Right forelimb (tissue), 1 donor: ENCODE results near the gene AGPS.
"Not testable (repeated sequence)": the region's sequence is repeated elsewhere in the genome, so short reads cannot be mapped to it uniquely, and the experiment has no call there.

ENCODE experiments used
- DNase-seq: peaks from one replicate; pipeline ENCODE4 v3.0.0-alpha.2; 2018

AGPS gene

DNA sequence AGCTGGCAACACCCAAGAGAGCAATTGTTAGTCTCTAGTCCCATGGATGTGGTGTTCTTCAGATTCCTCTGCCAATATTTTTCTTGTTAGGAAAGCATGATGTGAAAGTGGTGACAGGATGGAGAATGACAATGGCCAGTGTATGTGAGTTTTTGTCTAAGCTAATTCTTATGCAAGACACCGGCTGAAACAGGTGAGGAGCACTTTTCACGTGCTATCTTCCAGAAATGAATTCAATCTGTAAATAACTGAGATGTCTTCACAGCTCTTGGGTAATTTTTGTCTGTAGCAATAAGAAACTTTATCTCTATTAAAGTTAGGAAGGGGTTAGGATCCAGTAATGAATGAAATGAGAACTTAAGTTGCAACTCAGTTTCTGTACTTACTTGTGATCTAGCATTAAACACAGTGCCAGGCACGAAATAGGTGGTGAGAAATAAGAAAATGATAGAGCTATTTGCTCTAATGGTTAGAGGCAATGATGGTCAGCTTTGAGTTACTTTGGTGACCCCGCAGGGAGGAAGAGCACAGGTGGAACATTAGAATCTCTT, 676 bp upstream of the AGPS start:
- DNase-seq: no peak

- no peak for DNase-seq
These were observed 706 bp downstream of the AGPS start for GRCh38 chr2:177393203-177393755.

DNA sequence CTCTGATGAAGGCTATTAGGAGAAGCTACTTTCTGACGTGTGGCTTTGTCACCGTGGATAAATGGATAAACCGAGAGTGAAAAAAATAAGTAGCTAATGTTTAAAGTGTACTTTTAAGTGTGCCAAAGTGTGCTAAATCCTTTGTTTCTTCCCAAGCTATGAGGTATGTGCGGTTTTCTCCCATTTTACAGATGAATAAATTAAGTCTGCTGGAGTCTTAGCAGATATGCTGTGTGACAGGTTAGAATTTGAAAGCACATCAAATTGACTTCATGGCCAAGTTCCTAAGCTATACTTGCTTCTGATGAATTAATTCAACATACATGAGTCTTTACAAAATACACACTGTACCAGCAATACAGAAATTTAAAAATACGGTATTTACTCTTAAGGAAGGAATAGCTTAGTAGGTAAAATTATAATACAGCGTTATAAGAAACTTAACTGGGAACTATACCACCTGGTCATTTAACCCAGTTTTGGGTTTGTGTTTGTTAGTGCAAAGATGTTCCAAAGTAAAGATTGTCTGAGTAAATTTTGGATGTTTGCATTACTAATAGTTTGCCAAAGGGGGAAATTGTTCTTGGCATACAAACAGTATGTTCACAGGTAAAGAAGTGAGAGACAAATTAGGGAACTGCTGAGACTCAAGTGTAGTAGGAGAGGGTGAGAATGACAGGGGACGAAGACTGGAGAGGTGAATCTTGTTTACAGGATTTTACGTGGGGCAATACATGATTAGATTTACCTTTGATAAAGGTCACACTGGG, 1.4 kb downstream of the AGPS start:
- DNase-seq: no peak

GRCh38 chr2:177394594-177394973, 2.0 kb downstream of the AGPS start:
- DNase-seq: no peak

- DNase-seq: no peak
These were observed 2.9 kb downstream of the AGPS start for GRCh38 chr2:177395351-177396065.

DNA sequence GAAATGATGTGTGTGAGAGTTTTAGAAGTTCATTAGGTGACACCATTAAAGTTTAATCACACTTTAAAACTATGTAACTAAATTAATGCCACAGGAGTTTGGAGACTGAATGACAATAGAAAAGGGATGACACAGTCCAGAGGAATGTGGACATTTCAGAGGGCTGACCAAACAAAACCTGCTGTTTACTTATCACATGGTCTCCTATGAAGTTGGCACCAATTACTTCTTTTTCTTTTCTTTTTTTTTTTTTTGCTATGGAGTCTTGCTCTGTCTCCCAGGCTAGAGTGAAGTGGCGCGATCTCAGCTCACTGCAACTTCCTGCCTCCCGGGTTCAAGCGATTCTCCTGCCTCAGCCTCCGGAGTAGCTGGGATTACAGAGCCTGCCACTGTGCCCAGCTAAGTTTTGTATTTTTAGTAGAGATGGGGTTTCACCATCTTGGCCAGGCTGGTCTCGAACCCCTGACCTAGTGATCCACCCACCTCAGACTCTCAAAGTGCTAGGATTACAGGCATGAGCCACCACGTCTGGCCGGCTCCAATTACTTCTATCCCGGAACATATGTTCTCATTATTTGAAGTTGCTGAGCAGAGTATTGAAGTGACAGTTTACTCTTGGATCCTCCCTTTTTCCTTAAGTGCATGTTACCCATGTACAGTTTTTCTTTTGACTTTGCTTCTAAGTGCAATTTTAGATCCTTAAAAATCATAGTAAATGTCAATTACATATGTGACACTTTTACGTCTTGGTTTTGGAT, 4.3 kb downstream of the AGPS start:
- no peak for DNase-seq

DNA sequence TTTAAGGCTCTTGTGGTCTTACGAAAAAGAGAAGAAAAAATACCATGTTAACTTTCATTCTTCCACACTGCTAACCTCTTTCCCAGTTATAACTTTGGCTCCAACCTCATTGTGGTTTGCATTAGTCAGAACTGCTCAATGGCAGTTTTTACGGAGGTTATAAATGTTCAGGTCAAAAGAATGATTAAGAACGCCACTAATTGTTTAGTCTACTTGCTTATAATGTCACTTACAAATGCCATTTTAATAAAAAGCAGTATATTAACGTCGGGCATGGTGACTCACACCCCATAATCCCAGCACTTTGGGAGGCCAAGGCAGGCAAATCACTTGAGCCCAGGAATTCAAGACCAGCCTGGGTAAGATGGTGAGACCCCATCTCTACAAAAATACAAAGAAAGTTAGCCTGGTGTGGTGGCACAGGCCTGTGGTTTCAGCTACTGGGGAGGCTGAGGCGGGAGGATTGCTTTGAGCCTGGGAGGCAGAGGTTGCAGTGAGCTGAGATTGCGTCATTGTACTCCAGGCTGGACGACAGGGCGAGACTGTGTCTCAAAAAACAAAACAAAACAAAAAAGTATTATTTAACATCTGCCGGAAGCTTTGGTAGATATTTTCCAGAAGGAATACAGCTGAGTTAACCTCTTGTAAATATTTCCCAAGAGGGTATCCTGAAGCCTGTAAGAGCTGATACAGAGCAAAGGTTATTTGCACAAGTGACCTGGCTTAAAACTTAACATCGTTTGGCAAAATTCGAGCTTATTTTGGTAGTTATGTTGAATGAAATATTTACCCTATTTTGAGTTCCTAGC, 5.1 kb downstream of the AGPS start:
- DNase-seq: no peak

DNA sequence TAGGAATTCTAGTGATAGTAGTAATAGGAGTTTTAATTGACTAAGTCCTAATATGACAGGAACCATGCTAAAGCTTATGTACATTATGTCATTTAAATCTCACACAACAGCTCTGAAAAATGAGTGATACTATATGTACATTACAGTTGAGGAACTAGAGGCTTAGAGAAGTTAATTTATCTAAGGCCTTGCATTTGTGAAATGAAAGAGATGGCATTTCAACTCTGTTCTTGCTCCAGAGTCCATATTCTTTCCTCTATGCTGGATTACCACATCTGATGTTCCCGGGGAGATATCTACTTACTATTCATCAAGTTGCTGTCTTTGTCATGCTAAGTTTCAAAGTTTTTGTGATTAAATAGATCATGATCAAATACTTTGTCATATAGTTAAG, 5.7 kb downstream of the AGPS start:
- no peak for DNase-seq

- no peak for DNase-seq
These were observed 6.2 kb downstream of the AGPS start for GRCh38 chr2:177398791-177399190.

DNA sequence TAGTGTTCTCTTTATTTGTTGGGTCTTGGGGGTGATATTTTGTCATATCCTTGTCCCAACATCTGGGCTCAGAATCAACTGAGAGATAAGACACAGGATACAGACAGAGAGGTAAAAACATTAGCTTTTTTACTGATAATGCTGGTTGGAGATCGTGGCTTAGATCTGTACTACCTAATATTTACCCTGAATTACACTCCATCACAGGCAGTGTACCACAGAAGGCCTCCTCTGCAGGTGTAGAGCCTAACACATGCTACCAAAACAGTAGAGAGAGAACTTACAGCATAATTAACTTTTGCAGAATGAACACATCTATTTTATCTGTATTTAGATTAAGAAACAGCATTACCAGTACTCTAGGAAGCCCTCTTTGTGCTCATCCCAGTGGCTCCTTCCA, 6.8 kb downstream of the AGPS start:
- no peak for DNase-seq

DNA sequence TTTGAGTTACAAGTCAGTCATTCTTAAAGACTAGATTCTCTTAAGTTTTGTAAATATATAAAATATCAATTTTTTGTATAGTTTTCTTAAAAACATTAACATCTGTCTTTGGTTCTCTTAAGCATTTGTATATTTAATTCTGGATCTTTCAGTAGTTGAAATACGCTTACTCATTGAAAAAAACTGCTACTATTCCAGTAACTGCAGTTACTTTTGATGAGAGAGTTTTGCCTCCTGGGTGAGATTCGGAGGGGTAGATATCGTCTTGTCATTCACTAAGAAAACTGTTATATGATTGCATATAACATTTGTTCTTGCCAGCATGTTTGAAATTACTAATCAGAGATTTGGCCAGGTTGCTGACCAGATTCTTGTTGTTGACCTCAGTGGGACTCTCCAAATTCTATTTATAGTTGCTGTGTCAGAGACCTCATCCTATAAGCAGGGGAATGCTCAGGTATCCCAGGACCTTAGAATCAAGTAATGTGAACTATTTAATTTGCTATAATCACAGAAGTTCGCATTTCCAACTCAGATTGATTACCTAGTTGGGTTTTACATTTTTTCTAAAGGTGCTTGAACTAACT, 7.9 kb downstream of the AGPS start:
- no peak for DNase-seq

GRCh38 chr2:177402096-177402495, 9.5 kb downstream of the AGPS start:
- DNase-seq: no peak

DNA sequence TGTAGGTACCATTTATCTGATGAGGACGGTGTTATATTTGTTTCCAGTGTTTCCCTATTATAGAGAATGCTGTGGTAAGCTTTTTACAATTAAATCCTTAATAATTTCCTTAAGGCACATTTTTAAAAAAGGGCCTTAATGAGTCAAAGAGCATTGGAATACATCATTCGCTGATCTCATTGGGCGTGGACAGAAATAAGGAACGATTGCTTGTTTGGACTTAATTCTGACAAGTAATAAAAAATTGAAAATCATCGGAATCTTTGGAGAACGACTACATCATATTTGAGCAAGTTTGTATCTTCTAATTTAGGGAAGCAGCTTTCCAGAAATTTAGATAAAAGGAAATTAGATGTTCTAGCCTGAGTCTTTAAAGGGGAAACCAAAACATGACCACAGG, 11.3 kb downstream of the AGPS start:
- no peak for DNase-seq

DNA sequence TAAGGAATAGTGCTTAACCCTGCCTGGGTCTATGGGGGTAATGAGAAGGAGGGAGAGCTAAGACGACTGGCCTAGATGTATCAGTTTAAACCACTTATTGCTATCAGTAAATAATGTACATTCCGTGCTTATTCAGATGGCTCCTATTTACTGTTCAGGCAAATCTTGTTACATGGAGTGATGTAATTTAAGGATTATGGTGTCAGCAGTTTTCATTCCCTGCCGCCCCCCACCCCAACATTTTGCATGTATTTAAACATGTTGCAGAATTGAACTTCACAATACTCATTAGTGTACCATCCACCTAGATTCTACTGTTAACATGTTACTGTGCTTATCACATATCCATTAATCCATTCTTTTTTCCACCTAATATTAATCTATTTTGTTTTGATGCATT, 11.7 kb downstream of the AGPS start:
- no peak for DNase-seq

DNA sequence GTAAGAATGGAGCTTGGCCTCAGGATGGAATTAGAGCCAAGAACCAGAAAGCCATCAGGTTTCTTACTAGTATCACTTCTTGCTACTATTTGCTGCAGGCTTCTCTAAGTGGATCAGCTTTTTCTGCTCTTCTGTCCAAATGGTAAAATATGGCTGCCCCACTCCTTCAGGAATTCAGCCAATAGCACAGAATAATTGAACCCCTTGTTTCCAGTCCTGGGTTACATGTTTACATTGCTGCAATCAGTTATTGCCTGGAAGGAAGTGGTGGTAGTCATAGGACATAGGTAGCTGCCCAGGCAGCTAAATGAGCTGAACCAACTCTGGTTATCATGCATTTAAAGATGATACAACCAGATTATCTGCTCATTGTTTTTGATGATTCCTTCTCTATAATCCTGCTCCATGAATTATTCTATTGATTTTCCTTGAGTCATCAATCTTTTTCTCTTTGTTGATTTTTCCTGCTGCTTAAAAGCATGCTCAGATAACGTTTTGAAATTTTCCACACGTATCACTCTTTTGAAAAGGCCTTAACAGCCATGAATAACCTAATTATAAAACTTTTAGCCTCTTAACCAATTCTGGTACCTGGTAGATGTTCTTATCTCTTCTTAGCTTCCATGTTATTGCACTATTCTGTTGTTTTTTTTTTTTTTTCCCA, 12.6 kb downstream of the AGPS start:
- no peak for DNase-seq

DNA sequence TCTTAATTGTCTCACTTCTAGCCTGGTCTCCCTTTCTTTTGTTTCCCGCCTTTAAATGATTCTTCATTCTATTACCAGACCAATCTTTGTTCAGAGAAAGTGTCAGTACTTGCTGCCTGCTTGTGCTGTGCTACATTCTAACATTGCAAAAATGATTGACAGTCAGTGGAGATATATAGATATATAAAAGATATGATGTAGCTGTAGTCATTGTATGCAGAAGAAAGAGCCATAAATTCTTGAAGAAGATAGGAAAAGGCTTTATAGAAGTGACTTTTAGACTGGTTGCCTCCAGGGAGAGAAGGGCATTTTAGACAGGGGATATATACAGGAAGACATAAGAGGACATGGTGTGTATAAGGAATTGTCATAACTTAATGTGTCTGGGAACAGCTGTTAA, 13.6 kb downstream of the AGPS start:
- no peak for DNase-seq

DNA sequence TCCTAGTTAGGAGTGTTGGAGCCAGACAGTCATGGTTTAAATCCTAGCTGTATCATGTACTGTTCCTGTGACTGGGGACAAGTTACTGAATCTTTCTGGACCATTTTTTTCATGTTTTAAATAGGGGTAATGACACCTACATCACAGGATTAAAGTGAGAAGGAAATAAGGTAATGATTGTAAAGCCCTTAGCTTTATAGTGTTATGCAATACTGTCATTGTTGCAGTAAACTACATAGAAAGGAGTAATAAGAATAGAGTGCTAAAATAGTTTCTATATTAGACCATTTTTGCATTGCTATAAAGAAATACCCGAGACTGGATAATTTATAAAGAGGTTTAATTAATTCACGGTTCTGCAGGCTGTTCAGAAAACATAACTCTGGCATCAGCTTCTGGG, 14.5 kb downstream of the AGPS start:
- DNase-seq: no peak

DNA sequence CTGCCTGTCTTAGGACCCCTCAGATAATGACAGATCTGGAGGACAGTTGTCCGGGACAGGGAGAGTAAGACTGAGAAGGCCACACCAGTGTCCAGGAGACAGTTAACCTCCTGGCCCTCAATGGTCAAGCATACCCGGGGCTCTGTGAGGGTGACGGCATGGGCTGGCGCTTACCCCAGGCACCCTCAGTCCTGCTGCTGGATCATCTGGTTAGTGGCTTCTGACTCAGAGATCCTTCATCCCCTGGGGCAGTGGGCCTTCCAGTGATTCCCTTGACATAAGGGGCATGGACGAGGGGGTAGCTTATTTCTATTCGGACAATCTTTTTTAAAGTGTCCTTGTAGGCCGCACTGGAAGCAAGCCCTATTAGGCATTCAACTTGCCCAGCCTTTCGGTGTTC, 18.1 kb downstream of the AGPS start:
- not testable (repeated sequence) for DNase-seq

GRCh38 chr2:177413703-177414102, 21.1 kb downstream of the AGPS start:
- DNase-seq: no peak

- DNase-seq: no peak
These were observed 26.7 kb downstream of the AGPS start for GRCh38 chr2:177419274-177419673.

DNA sequence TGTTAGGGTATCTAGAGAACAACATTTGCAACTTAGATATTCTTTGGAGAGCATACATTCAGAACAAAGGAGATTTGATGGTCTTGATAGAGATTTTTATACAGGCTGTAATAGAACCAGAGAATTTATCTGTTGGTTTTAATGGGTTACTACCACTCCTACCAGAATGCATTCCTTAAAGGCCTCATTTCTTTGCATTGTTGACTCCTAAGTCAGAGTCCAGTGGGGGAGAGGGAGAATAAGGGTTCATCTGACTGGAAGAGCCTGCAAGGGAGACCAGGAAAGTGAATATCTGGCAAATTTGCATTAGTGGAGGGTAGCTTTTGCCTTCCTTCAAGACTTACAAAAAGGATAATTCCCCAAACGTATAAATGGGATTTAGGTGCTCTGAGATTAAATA, 29.7 kb downstream of the AGPS start:
- DNase-seq: no peak
